Subcutaneous adipose tissue (tissue), 4 donors: ENCODE data around the gene IGF2BP3. TPM values are rescaled to one million over a fixed set of nuclear protein-coding genes. Genes with fewer than 3 reads are reported as not detected.

Experiments used
- CTCF ChIP-seq: fragments of 450-650 bp; IDR thresholded peaks from one replicate; pipeline ENCODE4 v1.5.1; 2016; ENCODE audit warnings: low read depth, mild to moderate bottlenecking, control low read depth, antibody characterized with exemption, moderate library complexity
- total RNA-seq, 4 donors: library from RNA; depleted of rRNA; stranded (reverse); fragments of >200 nt; gene quantifications; one replicate each; pipeline ENCODE4 v1.1.0, GENCODE V29; 2016

IGF2BP3 gene
- total RNA-seq, 4 donors from 2014 or later: 0.94 to 3.6 (median 1.8) TPM

DNA sequence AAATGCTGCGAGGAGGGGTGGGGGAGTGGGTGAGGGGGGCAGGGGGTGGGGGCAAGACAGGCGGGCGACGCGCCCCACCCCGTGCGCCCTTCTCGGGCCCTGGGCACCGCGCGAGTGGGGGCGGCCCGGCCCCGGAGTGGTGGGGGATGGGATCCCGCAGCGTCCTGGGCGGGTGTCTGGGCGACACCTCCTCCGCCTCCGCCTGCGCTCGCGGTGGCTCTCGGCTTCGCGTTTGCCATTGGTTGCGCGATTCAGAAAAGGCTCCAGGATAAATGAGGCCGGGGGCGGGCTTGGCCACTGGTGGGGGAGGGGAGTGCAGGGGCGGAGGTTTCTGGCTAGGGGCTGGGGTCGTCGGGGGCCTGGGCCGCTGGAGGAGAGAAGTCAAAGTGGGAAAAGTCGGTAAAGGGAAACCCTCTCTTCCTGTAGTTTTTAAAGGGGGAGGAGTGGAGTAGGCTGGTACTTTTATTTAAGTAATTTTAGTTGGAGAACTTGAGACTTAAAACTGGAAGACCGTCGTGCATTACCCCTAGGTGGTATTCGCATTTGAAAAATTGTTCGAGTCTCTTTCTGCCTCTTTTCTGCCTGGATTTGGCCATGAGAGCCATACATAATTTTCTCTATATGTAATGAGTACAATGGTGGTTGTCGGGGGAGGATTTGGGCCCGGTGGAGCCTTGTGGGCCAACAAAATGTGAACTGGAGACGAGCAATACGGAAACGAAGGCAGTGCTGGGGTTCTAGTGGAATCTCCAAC is 992 bp upstream of the IGF2BP3 start:
- no peak for TF ChIP-seq CTCF

DNA sequence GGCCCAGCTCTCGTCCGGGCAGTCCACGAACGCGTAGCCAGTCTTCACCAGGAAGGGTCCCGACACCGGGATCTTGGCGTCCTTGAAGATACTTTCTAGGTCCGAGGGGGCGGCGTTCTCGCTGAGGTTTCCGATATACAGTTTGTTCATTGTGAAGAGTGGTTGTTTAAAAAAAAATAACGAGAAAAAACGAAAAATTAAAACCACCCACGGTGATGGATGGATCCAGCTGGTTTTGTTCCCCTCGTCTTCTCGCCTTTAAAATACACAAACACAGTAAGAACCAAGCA is 385 bp downstream of the IGF2BP3 start:
- no peak for TF ChIP-seq CTCF

- TF ChIP-seq CTCF: no peak
Observed at GRCh38 chr7:23469150-23469960, 936 bp downstream of the IGF2BP3 start.

DNA sequence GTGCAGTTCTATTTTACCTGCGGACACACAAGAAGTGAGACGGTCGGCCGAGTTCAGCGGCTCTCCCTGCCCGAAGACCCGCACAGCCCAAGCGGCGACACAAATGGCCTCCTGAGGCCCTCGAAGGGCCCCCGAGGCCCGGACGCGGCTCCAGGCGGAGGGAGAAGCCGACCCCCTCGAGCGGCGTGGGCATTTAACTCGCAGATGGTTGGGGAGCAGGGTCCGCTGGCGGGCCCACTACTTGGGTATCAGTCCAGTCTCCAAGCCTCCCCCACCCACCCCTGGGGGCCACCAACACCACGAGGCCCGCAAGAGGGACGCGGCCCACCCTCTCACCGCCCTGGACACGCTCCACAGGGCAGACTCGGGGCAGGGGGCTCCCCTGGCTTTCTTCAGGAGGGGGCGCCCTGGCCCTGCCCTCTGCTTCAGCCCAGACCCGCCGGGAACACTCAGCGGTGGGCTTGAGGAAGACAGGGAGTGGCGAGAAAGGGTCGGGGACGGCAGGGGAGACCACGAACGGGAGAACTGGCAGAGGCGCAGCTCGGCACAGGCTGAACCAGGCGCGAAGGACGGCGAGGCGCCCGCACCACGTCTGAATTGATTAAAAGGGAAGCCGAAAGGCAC is 1.7 kb downstream of the IGF2BP3 start:
- no peak for TF ChIP-seq CTCF

DNA sequence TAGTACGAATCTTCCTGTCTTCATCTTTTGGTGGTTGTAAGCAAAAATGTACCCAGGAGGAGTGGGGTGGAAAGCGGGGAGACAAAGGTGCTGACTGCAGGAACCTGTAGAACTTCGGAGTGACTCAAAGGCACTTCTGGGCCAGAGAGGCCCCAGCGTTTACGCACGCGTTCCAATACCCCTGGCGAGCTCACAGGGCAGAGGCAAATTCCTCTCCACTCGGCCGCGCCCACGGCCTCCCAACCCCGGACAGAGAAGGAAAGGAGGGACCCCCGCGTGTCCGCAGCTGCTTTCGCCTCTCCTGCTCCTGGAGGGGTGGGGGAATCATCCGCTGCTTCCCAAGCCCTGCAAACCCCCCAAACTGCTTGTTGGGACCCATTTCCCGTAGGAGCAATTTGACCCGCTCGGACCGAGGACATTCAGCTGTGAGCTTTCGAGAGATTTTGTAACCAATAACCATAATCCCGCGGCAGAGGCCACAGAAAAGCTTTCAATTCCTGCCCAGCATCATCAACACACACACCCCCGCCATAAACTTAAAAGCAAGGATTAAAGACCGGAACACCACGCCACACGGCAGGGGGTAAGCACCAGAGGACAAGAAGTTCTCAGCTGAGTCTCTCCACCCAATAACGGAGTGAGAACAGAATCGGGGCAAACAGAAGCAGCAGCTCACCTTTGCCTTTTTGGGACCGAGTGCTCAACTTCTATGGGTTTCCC is 2.3 kb downstream of the IGF2BP3 start:
- TF ChIP-seq CTCF: no peak

GRCh38 chr7:23467291-23467805 is 2.9 kb downstream of the IGF2BP3 start:
- no peak for TF ChIP-seq CTCF
